Germinal center (tissue), 1 donor: ENCODE measurements around the gene KRTAP3-1.
"Not testable (repeated sequence)": the region's sequence is repeated elsewhere in the genome, so short reads cannot be mapped to it uniquely, and the experiment has no call there.

Experiments
- DNase-seq: peaks from one replicate; pipeline ENCODE4 v3.0.0; 2012; ENCODE audit warnings: mixed read lengths, low spot score

The KRTAP3-1 gene

DNA sequence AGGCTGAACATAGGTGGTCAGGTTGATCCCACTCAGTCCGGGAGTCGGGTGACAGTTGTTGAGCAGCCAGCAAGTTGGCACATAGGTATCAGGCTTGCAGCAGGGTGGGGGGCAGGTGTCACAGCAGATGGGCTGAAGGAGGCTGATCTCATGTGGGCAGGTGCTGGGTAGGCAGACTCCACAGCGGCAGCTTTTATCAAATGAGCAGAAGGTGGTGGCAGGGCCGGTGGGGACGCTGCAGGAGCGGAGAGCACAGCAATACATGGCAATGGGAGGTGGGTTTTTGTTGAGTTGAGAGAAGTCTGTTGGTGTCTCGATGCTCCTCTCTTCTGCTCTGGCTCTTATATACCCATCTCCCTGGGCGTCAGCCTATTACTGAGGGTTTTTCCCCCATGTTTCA lies at the start of gene KRTAP3-1:
TSS of gene KRTAP3-1 (minus strand) at position 318 of the 400 bp plus-strand sequence. CDS start at position 264, 54 bp downstream.
- no peak for DNase-seq

DNA sequence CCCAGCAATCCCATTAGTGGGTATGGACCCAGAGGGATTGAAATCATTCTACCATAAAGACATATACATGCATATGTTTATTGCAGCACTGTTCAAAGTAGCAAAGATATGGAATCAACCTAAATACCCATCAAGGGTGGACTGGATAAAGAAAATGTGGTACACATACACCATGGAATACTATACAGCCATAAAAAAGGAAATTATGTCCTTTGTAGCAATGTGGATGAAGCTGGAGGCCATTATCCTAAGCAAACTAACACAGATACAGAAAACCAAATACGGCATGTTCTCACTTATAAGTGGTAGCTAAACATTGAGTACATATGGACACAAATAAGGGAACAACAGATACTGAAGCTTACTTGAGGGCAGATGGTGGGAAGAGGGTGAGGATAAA lies 48.6 kb upstream of the KRTAP3-1 start:
- DNase-seq, result no peak

DNA sequence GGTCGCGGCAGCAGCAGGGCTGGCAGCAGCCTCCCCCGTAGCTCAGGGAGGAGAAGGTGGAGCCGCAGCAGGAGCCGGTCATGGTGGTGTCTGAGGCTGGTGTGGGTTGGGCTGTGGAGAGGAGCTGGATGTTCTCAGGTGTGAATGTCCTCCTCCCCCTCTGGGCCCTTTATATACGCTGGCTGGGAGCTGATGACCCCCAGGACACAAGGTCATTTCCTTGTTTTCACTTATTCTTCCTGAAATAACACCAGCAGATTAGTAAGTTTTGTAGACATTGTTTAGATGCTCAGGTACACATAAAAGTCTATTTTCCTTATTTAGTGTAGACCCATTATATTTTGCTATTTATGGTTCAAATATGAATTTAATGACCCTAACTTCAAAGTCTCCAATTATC lies 46.2 kb upstream of the KRTAP3-1 start, which contains the start of gene KRTAP2-2:
TSS of gene KRTAP2-2 (minus strand) at position 101 of the 400 bp plus-strand sequence. CDS start at position 82, 19 bp downstream.
- DNase-seq, result not testable (repeated sequence)

- not testable (repeated sequence) for DNase-seq
These were observed 45.6 kb upstream of the KRTAP3-1 start for GRCh38 chr17:41054556-41054955.

DNA sequence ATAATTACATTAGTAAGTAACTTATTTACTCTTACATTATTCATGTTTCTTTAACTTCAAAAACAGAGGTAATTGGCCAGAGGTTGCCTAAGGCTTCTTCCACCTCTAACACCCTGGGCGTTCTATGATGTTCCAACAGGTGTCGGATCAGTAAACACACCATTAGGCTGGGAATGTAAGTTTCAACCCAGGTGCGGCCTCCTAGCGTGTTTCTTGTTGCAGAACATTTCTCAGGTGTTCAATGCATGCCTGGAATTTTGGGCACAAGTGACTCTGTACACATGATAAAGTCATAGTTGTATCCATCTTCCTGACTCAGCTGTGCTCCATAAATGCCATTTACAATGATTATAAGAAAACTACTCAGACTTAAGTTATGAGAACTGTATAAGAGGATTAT lies 45.1 kb upstream of the KRTAP3-1 start:
- DNase-seq, result no peak

DNA sequence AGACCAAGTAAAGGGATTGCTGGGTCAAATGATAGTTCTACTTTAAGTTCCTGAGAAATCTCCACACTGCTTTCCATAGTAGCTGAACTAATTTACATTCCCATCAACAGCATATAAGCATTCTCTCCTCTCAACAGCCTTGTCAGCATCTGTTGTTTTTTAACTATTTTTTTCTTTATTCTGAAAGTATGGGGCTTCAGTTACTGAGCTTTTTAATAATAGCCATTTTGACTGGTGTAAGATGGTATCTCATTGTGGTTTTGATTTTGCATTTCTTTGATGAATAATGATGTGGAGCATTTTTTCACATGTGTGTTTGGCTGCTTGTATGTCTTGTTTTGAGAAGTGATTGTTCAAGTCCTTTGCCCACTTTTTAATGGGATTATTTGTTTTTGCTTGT lies 43.6 kb upstream of the KRTAP3-1 start:
- DNase-seq, result no peak

DNA sequence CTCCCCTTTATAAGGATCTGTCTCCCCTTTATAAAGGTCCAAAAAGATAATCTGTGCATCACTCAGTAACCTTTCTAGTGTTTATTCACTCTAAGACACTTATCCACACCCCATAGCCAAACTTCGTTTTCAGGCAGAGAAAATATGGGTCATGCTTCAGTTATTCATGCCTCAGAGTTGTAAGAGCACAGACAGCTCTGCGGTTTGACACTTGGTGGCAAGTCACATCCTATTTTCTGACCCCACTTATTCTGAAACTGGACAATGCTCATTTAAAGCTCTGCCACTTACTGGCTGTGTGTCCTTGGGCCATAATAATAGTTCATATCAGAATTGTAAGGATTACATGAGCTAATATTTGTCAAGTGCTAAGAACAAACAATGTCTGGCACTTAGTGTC lies 40.2 kb upstream of the KRTAP3-1 start:
- DNase-seq, result no peak

DNA sequence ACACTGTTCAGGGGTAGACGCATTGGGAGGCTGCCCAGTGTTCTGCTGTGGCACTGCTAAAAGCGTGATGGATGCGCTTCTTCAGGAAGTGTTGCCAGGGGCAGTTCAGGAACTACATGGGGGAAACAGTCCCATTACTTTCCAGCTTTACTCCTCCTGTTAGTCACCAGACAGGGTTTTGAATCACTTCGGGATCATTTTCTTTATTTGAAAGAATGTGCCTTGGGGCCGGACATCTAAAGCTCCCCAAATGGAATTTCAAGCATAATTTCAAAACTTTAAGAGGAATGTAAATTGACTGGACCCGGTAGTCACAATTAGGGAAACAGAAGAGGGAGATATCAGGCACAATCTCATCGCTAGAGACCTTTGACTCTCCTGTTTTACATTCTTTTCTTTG lies 39.5 kb upstream of the KRTAP3-1 start:
- DNase-seq, result no peak

DNA sequence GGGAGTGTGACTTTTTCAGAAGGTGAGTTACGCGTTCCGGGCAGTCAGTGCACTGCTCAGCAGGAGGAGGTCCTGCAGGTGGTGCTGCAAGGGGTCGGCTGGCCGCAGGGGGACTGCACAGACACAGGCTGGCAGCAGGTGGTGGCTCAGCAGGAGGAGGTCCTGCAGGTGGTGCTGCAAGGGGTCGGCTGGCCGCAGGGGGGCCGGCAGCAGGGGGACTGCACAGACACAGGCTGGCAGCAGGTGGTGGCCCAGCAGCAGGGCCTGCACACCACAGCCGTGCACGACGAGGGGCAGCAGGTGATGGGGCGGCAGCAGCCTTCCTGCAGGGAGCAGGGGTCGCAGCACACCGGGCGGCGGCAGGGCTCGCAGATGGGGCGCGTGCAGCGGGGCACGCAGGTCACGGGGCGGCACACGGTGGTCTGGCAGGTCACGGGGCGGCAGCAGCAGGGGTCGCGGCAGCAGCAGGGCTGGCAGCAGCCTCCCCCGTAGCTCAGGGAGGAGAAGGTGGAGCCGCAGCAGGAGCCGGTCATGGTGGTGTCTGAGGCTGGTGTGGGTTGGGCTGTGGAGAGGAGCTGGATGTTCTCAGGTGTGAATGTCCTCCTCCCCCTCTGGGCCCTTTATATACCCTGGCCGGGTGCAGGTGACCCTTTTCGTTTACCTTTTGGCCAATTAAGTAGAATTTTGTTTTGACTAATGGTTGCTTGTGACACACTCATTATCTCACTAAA lies 38.0 kb upstream of the KRTAP3-1 start, which contains the start of gene KRTAP2-1:
TSS of gene KRTAP2-1 (minus strand) at position 582 of the 731 bp plus-strand sequence. CDS start at position 533, 49 bp downstream.
- not testable (repeated sequence) for DNase-seq

DNA sequence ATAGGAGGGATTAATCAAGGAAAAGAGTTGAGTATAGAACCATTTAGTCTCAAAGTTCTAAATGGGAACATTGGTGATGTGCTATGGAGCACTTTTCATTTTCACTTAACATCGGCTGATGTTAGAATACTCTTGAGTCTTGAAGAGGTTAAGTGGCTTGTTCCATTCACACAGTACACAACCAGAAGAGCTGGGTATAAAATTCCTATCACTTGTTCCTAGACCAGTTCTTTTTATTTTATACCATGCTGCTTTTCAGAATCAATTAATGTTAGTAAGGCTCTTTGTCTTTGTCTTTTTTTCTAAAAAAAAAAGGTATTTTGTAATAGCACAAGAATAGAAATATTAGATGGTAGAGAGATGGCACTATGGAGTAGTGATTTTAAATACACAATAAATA lies 34.0 kb upstream of the KRTAP3-1 start:
- no peak for DNase-seq

DNA sequence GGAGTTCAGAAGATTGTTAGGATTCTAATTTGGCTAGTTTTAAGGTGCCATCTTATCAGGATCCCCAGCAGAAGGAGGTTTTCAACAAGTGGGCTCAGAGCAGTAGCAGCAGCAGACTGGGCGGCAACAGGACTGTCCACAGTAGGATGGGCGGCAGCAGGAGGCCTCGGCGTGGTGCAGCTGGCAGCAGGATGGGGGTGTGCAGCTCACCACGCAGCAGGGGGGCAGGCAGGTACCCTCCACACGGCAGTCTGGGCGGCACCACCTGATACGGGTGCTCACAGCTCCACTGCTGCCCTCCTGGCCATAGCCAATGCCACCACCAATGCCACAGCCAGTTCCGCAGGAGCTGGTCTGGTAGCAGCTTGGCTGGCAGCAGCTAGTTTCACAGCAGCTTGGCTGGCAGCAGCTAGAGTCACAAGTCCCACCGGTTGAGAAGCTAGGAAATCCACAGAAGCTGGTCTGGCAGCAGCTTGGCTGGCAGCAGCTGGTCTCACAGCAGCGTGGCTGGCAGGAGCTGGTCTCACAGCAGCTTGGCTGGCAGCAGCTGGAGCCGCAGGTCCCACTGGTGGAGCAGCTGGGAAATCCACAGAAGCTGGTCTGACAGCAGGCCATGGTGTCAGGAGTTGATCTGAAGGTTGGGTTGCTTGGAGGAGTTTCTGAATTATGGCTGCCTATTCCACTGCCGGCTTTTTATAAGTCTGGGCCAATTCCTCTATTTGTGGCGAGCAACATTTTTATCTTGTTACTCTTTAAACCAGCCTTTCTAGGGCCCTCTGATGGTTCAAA lies 32.0 kb upstream of the KRTAP3-1 start, which contains the start of gene KRTAP1-1:
TSS of gene KRTAP1-1 (minus strand) at position 668 of the 789 bp plus-strand sequence. CDS start at position 615, 53 bp downstream.
- DNase-seq, result not testable (repeated sequence)

DNA sequence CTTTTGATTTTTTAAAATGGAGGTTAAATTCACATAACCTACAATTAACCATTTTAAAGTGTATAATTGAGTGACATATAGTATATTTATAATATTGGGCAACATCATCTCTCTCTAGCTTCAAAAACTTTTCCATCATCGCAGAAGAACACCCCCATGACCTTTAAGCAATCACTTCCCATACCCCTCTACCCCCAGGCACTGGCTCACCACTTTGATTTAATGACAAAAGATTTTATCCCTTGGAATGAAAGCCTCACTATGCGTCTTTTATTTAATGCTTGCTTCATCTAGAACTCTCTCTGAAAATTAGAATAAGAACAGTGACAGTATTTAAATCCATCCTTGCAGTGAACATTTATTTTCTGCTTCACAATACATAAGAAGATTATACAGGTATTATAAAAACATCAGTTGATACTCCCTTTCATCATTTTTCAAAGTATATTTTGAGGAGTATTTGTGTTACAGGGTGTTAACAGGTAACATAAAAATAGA lies 29.0 kb upstream of the KRTAP3-1 start:
- no peak for DNase-seq

DNA sequence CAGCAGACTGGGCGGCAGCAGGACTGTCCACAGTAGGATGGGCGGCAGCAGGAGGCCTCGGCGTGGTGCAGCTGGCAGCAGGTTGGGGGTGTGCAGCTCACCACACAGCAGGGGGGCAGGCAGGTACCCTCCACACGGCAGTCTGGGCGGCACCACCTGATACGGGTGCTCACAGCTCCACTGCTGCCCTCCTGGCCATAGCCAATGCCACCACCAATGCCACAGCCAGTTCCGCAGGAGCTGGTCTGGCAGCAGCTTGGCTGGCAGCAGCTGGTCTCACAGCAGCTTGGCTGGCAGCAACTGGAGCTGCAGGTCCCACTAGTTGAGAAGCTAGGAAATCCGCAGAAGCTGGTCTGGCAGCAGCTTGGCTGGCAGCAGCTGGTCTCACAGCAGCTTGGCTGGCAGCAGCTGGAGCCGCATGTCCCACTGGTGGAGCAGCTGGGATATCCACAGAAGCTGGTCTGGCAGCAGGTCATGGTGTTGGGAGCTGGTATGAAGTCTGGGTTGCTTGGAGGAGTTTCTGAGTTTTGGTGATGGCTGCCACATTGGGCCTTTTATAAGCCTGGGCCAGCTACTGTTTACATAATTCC lies 25.5 kb upstream of the KRTAP3-1 start, which contains the start of gene KRTAP1-3:
TSS of gene KRTAP1-3 (minus strand) at position 529 of the 590 bp plus-strand sequence. CDS start at position 476, 53 bp downstream.
- not testable (repeated sequence) for DNase-seq

GRCh38 chr17:41029633-41030245 lies 20.8 kb upstream of the KRTAP3-1 start, which contains the start of gene KRTAP1-4:
Gene KRTAP1-4 (minus strand): TSS chr17:41030195. CDS start chr17:41030078, 117 bp downstream.
- DNase-seq, result no peak

- no peak for DNase-seq
These were observed 18.0 kb upstream of the KRTAP3-1 start, which contains the start of gene KRTAP1-5 for GRCh38 chr17:41026715-41027471. Gene KRTAP1-5 (minus strand): TSS chr17:41027208. CDS start chr17:41027155, 53 bp downstream.

GRCh38 chr17:41024697-41025096 lies 15.8 kb upstream of the KRTAP3-1 start:
- DNase-seq, result no peak

GRCh38 chr17:41020336-41020735 lies 11.4 kb upstream of the KRTAP3-1 start:
- DNase-seq, result no peak

- no peak for DNase-seq
These were observed 10.5 kb upstream of the KRTAP3-1 start for GRCh38 chr17:41019415-41019814.

GRCh38 chr17:41018541-41018940 lies 9.6 kb upstream of the KRTAP3-1 start:
- DNase-seq, result no peak

GRCh38 chr17:41016578-41017215 lies 7.8 kb upstream of the KRTAP3-1 start:
- DNase-seq, result no peak
